BJ (cell line): Measurements from ENCODE around the gene OTOF. TPM values are rescaled to one million over a fixed set of nuclear protein-coding genes. Genes with fewer than 3 reads are reported as not detected.

Experiments
- CTCF ChIA-PET: fragments of 350-600 bp; formaldehyde crosslinking; extraction: SDS; loops from one replicate; lab custom pipeline; 2021; ENCODE audit warnings: antibody characterized with exemption, inconsistent platforms; lab: Yijun Ruan, JAX
- POLR2A ChIA-PET: fragments of 300-600 bp; sonication (Branson Sonifier 250); formaldehyde crosslinking; extraction: SDS; loops from one replicate; lab custom pipeline; 2021; ENCODE audit warnings: antibody characterized with exemption; lab: Charles Lee
- DNase-seq: peaks from one replicate; pipeline ENCODE4 v3.0.0-alpha.2; 2011; ENCODE audit warnings: low read depth
- H3K27me3 ChIP-seq: 2 replicates; pipeline ENCODE4 v1.6.0; 2011; ENCODE audit warnings: low read length; ENCODE audit not compliant: control insufficient read depth, insufficient read depth
- H3K36me3 ChIP-seq: 2 replicates; pipeline ENCODE4 v1.5.1; 2011; ENCODE audit warnings: low read length; ENCODE audit not compliant: control insufficient read depth, insufficient read depth
- H3K4me3 ChIP-seq: 2 replicates; pipeline ENCODE4 v1.5.1; 2011; ENCODE audit warnings: low read depth, mild to moderate bottlenecking, control low read depth, low read length
- CTCF ChIP-seq: IDR thresholded peaks from 2 replicates; pipeline ENCODE4 v1.5.1; 2011; ENCODE audit warnings: low read depth, mild to moderate bottlenecking, control low read depth, inconsistent platforms, low read length, moderate library complexity; ENCODE audit not compliant: insufficient read depth
- polyA plus RNA-seq: library from polyadenylated mRNA; depleted of rRNA; stranded (reverse); fragments of >200 nt; gene quantifications from 2 replicates; pipeline ENCODE4 v1.2.3, GENCODE V29; 2011

The OTOF gene
- polyA plus RNA-seq, 1 experiment = 0.16 TPM

DNA sequence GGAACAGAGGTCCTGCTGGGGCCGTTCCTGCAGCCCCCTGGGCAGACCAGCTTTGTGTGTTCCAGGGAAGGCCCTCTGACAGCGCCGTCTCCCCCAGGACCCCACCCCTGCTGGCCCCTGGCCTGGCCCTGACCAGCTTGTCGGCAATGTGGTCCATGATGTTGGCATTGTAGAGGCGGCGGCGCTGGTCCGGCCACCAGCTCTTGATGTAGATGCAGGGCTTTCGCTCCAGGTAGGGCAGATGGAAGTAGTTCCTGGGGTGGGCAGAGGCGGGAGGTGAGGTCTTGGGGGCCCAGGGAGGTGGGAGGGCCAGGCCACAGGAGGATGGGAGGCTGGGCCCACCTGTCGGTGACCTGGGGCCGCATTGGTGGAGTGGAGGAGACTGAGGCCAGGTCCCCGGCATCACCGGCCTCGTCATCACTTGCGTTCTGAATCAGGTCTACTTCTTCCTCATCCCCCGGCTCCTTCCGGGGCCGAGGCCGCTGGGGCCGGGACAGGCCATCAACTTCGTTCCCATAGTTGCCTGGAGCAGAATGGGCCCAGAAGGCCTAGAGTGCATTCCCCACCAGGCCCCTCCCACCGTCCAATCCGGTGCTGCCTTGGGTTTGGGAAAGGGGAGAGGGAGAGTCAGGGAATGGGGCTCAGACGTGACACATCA is 1.3 kb upstream of the OTOF start:
- POLR2A ChIA-PET = no interaction called here
- DNase-seq = no peak
- CTCF ChIA-PET = no interaction called here
- H3K36me3 ChIP-seq = no peaks in the 10 kb centered on the region
- H3K27me3 ChIP-seq = no peaks in the 10 kb centered on the region
- TF ChIP-seq CTCF = no peak
- no peak overlapping the region for H3K4me3 ChIP-seq

DNA sequence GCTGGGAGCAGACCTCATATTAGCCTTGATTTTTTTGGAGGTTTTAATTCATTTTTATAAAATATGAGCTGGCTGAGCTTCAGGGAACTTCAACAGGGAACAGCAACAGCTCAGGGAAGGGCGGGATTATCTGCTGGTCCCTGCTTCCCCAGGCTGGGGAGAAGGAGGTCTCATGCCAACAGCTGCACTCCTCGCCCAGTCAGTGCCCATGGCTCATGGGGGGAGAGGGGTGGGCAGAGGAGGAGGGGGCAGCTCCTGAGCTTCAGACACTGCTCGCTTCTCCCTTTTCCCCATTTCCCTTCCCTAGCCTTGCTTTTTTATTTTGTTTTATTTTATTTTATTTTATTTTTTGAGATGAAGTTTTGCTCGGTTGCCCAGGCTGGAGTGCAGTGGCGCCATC is 442 bp upstream of the OTOF start:
- Histone ChIP-seq H3K36me3 (no peaks in the 10 kb centered on the region), H3K4me3 (no peak overlapping the region), H3K27me3 (no peaks in the 10 kb centered on the region)
- CTCF ChIA-PET = interaction anchor here (1.1 to 1.2 kb wide), 2 partner anchors 9 to 26 kb away, joined by 3 to 4 read pairs; no protein-coding TSS in a partner anchor
- POLR2A ChIA-PET = no interaction called here
- TF ChIP-seq CTCF = no peak
- DNase-seq = no peak

DNA sequence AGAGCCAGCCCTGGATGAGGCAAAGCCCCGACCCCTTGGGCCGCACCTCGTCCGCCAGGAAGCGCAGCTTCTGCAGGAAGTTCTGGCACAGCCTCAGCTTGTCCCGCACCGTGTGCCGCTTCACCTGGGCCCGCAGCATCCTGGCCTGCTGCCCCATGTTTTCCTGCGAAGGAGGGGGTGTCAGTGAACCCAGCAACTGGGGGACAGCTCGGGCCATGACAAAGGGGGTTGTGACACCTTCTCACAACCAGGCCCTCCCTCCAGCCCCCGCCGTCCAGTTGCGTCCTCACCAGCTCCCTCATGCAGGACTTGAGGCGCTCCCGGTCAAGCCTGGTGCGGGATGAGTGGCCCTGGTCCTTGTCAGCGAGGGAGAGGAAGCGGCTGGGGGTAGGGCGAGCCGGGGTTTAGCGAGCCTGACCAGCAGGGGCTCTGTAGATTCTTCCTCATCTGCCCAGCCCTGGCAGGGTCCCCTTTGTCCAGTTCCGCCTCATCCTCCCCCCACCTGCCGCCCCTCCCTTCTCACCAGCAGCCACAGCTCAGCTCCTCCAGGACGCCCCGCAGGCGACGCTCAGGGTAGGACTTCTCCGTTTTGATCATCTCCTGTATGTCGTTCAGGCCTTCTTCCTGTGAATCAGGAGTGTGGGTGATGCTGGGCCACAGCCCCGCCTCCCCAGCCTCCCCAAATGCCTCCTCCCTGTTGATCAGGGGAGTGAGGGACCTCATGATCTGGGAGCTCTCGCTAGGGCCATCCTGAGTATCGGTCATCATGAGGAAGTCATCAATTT is 606 bp downstream of the OTOF start:
- CTCF ChIA-PET = interaction anchor here (1.1 to 1.2 kb wide), 3 partner anchors 8 to 27 kb away, joined by 3 to 5 read pairs (median 4); no protein-coding TSS in a partner anchor
- POLR2A ChIA-PET = no interaction called here
- no peaks in the 10 kb centered on the region for H3K36me3 ChIP-seq
- DNase-seq = no peak
- TF ChIP-seq CTCF = no peak
- H3K4me3 ChIP-seq = no peak overlapping the region
- H3K27me3 ChIP-seq = no peaks in the 10 kb centered on the region

- no peaks in the 10 kb centered on the region for H3K27me3 ChIP-seq
- TF ChIP-seq CTCF = no peak
- no peak for DNase-seq
- H3K4me3 ChIP-seq = no peak overlapping the region
- no peaks in the 10 kb centered on the region for H3K36me3 ChIP-seq
- ChIA-PET POLR2A (no interaction called here), CTCF (no interaction called here)
Measured at GRCh38 chr2:26475832-26476501, 2.0 kb downstream of the OTOF start.

DNA sequence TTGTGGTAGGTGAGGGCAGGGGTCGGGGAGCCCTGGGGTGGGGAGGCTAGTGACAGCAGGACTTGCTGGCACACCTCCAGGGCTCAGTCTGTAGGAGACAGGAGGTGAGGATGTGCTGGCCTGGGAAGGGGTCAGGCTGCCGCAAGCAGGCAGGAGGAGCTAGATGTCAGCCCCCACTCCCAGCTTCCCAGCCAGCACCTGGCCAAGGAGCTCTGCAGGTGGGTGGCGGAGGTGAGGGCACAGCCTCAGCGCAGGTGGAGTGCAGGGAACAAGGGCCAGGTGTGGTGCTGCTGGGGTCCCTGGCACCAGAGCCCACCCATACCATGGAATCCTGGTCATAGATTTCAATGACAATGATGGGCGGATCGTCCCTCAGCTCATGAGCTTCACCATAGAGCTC is 2.9 kb downstream of the OTOF start:
- ChIA-PET CTCF (no interaction called here), POLR2A (no interaction called here)
- H3K4me3 ChIP-seq = no peak overlapping the region
- no peaks in the 10 kb centered on the region for H3K27me3 ChIP-seq
- H3K36me3 ChIP-seq = no peaks in the 10 kb centered on the region
- DNase-seq = no peak
- no peak for TF ChIP-seq CTCF
